Measurements from ENCODE around the gene CENPU. TPM values are rescaled to one million over a fixed set of nuclear protein-coding genes. Genes with fewer than 3 reads are reported as not detected.

The CENPU gene
- total RNA-seq, 2 donors from 2014 or later = 0.85 to 1.1 TPM

DNA sequence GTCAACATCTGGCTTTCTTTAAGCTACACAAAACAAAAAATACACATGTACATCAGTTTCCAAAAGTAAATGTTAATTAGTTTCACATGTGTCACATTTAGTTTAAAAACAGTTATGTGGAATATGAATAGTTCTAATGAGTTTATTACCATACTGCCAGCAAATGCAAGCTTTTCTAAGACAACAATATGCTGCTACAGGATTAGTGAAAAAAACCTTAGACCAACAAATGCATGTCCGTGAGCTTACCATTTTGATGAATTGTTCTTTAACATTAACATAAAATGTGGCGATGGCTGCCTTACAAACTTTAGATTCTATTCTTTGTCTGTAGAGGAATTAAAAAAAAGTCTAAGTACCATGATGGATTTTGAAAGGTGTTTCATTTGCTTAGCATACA lies 31.8 kb downstream of the CENPU start:
- TF ChIP-seq, protein P1, sequence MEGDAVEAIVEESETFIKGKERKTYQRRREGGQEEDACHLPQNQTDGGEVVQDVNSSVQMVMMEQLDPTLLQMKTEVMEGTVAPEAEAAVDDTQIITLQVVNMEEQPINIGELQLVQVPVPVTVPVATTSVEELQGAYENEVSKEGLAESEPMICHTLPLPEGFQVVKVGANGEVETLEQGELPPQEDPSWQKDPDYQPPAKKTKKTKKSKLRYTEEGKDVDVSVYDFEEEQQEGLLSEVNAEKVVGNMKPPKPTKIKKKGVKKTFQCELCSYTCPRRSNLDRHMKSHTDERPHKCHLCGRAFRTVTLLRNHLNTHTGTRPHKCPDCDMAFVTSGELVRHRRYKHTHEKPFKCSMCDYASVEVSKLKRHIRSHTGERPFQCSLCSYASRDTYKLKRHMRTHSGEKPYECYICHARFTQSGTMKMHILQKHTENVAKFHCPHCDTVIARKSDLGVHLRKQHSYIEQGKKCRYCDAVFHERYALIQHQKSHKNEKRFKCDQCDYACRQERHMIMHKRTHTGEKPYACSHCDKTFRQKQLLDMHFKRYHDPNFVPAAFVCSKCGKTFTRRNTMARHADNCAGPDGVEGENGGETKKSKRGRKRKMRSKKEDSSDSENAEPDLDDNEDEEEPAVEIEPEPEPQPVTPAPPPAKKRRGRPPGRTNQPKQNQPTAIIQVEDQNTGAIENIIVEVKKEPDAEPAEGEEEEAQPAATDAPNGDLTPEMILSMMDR (IDR thresholded peaks at IDR 0.05) = no peak

DNA sequence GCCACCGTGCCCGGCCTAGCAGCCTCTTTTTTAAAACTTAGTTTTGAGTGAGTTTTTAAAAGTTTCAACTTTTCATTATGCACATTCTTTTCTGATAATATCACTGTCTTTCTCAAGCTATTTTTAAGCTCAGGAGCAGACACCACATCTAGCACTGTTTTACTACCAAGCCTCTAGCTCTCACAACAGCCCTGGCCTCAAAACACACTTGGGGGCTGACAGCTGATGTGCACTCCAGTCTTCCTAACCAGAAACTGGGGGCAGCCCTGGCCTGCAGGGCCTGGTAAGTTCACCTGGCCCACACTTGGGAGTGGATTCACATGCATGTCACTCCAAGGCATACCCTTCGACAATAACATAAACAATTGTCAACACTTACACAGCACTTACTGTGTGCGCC lies 34.0 kb downstream of the CENPU start:
- Histone ChIP-seq H3K4me1 (peaks cover 0 to 4% of the 10 kb centered on the region in 2 donors), H3K9me3 (no peaks in the 10 kb centered on the region), H3K27me3 (no peaks in the 10 kb centered on the region), H3K36me3 (no peaks in the 10 kb centered on the region), H3K27ac (no peak overlapping the region), H3K4me3 (no peak overlapping the region)
- TF ChIP-seq, protein P1 (IDR thresholded peaks at IDR 0.05) = no peak
- no peak for DNase-seq (ENCODE audit: low spot score)

More for the DNA sequence above, 31.8 kb downstream of the CENPU start:
- H3K4me1 ChIP-seq = no peaks in the 10 kb centered on the region
- H3K36me3 ChIP-seq = no peaks in the 10 kb centered on the region
- H3K27ac ChIP-seq = no peak overlapping the region
- no peaks in the 10 kb centered on the region for H3K27me3 ChIP-seq
- DNase-seq (ENCODE audit: low spot score) = no peak
- H3K9me3 ChIP-seq = no peaks in the 10 kb centered on the region
- H3K4me3 ChIP-seq = no peak overlapping the region

DNA sequence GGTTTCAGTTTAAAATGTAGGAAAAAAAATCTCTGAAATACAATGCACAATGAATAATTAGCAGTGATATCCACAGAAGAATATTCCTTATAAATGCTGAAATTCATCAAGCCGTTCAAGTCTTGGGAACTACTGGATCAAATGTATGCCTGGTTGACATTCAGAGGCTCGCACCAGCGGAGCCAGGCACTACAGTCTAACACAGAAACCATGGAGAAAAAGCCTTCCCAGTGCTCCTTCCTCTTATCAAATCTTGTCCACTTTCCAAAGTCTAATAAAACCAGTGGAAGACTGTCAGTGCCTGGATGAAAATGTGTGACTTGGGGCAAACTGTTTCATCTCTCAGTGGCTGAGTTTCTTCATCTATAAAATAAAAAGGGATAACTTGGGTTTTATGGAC lies 35.9 kb downstream of the CENPU start:
- TF ChIP-seq, protein P1 (IDR thresholded peaks at IDR 0.05) = no peak
- Histone ChIP-seq H3K36me3 (no peaks in the 10 kb centered on the region), H3K4me3 (no peak overlapping the region), H3K4me1 (peaks cover 0 to 4% of the 10 kb centered on the region in 2 donors), H3K27me3 (no peaks in the 10 kb centered on the region), H3K9me3 (no peaks in the 10 kb centered on the region), H3K27ac (no peak overlapping the region)
- no peak for DNase-seq (ENCODE audit: low spot score)

DNA sequence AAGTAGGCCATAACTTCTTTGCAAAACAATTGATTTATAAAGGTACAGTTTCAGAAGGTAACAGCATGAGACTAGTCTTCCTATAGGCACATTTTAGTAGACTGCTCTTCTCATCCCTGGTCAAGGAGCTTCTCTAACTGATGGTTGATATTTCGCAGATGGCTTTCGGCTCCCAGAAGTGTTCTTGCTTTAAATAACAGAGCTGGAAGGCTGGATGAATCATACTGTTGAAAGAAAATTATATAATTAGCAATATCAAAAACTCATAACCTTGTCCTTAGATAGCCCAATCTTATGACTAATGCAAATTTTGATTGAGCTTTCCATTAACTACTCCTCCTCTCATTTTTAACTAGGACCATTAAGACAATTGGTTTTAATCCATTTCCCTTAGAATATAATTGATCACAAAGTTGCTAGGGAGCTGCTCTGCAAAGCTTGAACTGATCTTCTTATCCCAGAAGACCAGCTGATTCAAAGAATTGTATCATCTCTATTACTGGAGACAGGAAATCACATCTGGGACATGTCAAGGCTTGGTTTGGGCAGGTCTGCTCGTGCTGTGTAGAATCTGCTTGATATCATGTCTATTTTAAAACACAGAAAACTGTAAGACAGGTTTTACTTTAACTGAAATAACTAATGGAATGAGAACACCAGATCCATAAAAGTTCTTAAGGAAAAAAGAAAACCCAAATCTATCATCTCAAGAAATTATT lies 38.6 kb downstream of the CENPU start:
- TF ChIP-seq, protein P1 (IDR thresholded peaks at IDR 0.05) = no peak
- DNase-seq (ENCODE audit: low spot score) = no peak
- Histone ChIP-seq H3K27me3 (no peaks in the 10 kb centered on the region), H3K9me3 (no peaks in the 10 kb centered on the region), H3K36me3 (no peaks in the 10 kb centered on the region), H3K4me3 (no peak overlapping the region), H3K4me1 (peaks cover 0 to 4% of the 10 kb centered on the region in 2 donors), H3K27ac (peak overlapping the region; percentile 27 to 80)

DNA sequence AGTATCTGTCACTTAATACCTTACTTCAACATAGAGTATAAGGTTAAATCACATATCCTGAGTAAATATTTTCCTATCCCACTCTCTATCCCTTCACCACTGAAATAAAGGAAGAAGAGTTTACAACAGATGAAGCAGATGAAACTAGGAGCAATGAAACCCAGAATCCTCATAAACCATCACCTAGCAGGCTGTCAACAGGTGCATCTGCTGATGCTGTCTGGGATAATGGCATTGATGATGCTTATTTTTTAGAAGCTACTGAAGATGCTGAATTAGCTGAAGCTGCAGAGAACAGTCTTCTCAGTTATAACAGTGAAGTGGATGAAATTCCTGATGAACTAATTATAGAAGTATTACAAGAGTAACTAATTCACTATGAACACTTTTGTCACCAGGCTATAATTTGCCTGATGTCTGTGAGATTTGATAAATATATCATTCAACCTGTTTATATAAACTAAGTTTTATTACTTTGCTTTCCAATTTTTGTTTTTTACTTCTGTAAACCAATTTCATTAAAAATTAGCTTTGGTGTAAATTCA lies 39.4 kb downstream of the CENPU start:
- H3K27me3 ChIP-seq = no peaks in the 10 kb centered on the region
- H3K4me3 ChIP-seq = no peak overlapping the region
- peak overlapping the region in 1 of 2 donors; percentile 80 for H3K27ac ChIP-seq
- no peak for DNase-seq (ENCODE audit: low spot score)
- no peaks in the 10 kb centered on the region for H3K9me3 ChIP-seq
- peaks cover 0 to 4% of the 10 kb centered on the region in 2 donors for H3K4me1 ChIP-seq
- TF ChIP-seq, protein P1 (IDR thresholded peaks at IDR 0.05) = no peak
- no peaks in the 10 kb centered on the region for H3K36me3 ChIP-seq

Measured in right atrium auricular region (tissue), 2 donors.